Colon (tissue), 2 donors: ENCODE data around the gene C1orf35.

ENCODE experiments used
- FAIRE-seq: peaks from 2 replicates; lab custom pipeline; 2012; peaks lifted over from hg19 to GRCh38; lab: Jason Lieb, UNC
- donor health status: control.
- donor health status: control.

Gene C1orf35

DNA sequence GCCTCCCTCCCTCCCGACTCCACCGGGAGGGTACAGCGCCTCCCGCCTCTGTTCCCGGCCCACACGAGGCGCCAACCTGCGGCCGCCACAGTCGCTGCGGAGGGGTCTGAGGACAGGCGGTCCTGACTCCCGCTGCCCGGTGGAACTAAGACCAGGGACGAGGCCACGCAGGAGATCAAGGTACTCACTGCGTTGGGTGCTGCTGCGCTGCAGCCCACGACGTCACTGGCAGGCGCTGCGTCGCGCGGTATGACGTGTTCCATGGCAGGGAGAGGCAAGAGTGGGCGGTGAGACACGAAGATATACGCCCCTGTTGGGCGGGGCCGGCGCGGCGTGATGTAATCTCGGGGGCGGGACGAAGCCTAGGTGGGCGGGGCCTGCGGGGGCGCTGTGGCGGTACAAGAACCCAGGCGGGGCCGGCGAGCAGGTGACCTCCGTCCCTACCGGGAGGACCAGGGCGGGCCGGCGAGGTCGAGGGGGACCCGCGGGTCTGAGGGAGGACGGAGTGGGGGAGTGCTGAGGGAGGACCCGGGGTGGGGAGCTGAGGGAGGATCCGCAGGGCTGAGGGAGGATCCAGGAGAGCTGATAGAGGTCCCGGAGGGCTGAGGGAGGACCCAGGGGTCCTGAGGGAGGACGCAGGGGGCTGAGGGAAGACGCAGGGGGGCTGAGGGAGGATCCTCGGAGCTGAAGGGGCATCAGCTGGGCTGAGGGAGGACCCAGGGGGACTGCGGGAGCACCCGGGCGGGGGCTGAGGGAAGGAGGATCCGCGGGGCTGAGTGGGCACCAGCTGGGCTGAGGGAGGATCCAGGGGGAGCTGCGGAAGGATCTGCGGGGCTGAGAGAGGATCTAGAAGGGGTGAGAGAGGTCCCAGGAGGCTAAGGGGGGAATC lies 6.2 kb upstream of the C1orf35 start, which contains the start of gene MRPL55:
TSS of gene MRPL55 (minus strand) at position 227 of the 889 bp plus-strand sequence. CDS start 1,039 bp downstream, outside the sequence.
- FAIRE-seq = no peak

DNA sequence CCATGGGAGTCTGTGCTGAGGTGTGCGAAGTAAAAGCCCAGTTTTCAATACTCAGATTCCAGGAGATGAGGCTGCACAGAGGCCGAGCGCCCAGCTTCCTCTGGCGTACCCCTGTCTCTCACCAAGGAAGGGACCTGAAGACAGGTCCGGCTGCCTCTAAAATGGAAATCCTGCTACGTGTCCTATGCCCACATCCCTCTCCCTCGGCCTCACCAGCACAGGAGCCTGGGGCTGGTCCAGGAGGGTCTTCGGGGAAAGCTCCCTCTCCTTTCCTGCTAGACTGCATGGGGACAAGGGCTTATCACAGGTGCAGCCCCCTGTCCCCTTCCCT lies 5.6 kb upstream of the C1orf35 start:
- FAIRE-seq = no peak

DNA sequence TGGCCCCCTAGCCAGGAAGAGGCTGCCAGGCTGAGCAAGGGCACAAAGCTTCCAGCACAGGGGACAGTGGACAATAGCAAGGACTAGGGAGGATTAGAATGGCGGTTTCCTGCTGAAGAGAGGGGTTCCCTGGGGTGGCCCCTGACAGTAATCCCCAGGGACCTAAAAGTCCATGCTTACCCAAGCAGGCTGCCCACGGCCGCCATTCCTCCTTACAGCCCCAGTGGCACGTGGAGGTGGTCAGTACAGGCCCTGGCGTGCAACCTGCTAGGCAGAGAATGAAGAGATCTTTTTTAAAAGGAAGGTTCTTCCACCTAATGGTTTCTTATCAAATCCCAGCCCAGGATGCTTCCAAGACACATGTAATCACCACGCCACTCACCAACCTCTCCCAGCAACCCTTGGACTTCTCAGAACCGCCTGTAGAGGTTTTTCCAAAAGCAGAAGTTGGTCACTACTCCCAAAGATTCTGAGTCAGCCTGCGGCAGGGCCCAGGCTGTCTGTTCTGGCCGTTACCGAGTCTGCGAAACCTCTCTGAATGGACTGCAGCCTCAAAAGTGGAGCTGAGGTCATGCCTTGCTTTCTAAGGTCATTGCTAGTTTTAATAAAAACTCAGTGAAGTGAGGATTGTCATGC lies 5.0 kb upstream of the C1orf35 start:
- FAIRE-seq = no peak

DNA sequence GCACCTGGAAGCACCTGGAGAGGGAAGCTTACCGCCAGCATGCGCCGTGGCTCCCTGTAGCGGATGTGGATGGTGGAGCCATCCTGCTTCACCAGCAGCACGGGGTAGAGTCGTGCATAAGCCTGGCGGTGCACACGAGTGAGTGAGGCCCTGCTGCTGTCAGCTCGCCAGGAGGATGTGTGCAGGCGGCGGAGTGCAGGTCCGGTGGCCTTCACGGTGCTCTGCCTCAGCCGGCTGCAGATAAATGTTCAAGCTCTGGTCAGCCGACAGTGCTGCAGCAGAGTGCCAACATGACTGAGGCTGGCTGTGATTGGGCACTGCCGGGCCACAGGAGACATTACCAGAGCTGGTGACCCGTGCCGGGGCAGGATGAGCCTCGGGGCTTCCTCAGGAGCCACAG lies 4.5 kb upstream of the C1orf35 start:
- FAIRE-seq = no peak

DNA sequence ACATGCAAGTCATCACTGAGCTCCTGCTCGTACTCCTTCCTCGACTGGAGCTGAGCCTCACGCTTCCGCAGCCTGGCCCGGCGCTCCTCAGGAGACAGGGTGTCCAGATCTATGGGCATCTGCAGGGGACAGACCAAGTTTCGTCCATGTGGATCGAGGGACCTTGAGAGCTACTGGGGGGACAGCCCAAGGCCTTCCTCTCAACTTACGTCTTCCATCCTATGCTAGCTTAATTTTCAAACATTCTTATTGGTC lies 3.6 kb upstream of the C1orf35 start:
- no peak for FAIRE-seq

DNA sequence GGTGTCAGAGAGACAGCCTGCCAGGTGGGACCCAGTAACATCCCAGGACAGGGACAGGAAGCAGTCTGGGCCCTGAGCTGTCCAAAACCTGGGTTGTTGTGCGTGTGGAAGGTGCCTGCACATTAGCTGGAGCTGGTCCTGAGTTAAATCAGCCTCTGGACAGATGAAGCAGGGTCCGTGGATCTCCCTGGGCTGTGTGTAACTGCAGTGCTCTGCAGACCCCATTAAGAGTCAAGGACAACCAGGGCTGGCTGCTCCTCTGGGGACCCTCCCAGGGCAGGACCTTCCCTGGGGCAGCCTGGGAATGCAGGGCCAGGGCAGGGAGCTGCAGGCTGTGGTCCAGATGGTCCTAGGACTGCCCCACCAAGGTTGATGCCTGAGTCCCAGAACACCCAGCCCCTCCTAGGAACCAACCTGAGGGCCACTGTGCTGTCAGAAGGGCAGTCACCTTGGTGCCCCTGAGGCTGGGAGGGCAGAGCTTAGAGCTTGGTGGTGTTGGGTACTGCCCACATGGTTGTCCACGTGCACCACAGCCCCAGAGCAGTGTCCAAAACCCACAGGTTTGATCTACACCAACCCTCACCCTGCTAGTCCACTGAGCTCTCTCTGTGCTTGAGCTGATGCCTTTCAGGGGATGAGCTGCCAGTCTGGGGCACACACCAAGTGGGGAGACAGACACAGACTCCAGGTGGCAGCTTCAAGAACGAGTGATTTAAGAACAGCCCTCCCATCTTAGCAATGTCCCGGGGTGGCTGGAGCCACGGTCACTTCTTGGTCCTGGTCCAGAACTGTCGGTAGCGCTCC lies 3.1 kb upstream of the C1orf35 start:
- no peak for FAIRE-seq

DNA sequence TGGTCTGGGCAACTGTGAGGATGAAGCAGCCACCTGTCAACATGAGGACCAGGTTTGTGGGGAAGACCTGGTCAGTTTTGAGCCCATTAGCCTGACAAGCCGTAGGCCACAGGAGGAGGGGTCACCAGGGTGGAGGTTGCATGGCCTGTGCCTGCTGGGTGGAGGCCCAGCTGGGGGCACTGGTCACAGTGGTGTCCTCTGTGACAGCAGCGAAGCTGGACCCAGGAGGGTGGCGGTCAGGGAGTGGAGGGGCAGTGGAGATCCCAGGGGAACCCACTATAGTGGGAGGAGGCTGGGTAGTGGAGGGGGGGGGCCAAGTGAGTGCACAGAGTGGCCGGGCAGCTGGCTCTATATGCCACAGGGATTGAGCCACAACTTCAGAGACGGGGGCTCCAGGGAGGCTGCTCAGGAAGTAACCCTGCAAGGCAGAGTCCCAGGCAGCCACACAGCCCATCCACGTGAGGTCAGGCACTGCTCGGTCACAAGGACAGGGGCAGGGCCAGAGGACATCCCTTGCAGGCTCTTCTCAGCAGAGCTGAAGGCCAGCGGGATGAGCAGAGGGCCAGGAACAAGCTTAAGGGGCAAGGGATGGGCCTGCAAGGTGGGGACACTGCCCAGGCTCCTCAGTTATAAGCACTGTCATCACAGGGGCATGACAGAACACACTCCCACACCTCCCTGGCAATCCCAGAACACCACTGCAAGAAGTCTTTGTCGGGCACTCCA lies 2.3 kb upstream of the C1orf35 start:
- no peak for FAIRE-seq

DNA sequence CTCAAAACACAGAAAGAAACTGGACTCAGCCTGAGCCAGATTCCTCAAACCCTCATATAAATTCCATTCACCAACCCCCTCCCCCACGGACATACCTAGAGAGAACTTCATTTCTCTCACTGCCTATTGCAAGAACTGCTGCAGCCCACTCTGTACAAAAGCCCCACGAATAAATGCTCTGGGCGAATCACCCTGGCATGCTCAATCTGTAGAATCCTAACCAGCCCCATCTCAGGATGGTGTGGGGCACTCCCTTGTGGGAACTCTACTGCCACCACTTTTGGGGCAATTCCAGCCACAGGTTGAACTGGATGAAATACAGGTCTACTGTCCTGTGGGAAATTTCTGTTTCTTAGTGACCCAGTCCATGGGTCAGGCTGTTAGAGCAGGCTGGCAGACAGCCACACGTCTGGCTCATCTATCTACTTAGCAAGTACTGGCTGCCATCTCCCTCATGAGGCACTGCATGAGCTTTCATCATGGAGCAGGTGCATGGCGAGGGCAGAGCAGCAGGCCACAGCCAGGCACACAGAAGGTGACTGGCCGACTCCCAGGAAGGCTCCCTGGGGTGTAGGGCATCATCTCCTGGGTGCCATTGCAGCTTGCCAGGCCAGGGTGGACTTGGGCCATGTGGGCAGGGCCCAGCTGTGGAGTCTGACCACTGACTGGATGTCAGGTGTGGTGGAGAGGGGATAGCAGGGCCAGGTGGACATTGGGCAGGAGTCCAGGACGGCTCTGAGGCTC lies 1.6 kb upstream of the C1orf35 start:
- FAIRE-seq = no peak

DNA sequence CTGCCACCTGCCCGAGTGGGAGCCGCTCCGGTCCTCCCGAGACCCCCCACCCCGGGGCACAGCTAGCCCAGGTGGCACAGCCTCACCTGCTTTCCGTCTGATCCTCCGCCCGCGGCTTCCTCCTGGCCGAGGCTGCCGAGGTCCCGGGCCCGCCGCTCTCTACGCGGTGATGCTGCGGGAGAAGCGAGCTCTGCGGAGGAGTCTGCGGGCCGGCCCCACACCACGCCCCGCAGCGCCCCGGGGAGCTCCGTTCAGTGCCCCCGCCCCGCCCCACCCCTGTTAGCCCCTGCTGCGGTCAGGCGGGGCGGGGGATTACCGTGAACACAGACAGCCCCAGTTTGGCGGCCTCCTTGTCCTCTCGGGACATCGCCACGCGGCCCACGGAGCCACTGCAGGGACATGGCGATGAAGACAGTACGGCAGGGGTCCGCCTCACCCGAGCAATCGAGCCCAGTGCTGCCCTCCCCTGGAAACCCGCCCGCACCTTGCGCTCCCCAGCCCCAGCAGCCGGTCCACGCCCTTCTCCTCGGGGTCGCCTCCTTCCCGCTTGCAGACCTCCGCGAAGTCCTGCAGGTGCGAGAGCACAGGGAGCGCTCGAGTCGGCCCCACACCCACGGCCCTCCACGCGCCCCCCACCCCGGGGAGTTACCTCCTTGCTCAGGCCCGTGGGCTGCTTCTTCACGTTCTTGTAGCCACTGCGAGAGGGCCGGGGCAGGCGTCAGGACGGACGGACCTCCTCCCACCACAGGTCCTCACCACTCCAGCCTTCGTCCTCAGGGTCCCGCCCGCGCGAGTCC lies 933 bp downstream of the C1orf35 start:
- FAIRE-seq = no peak

DNA sequence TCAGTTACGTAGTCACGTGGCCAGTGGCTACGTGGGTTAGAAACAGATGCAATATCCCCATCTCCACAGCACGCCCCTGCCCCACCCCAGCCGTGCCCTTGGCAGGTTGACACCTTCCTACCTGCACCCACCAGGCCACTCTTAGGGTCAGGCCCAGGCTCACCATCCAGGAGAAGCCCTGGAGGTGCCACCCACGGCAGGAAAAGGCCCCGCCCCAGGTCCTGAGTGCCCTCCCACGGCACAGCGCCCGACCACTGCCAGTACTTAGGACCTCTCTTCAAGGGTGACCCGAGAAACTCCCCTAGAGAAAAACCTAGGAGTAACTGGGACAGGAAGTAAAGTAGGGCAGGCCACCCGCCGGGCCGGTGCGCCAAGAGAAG lies 1.5 kb downstream of the C1orf35 start:
- no peak for FAIRE-seq

DNA sequence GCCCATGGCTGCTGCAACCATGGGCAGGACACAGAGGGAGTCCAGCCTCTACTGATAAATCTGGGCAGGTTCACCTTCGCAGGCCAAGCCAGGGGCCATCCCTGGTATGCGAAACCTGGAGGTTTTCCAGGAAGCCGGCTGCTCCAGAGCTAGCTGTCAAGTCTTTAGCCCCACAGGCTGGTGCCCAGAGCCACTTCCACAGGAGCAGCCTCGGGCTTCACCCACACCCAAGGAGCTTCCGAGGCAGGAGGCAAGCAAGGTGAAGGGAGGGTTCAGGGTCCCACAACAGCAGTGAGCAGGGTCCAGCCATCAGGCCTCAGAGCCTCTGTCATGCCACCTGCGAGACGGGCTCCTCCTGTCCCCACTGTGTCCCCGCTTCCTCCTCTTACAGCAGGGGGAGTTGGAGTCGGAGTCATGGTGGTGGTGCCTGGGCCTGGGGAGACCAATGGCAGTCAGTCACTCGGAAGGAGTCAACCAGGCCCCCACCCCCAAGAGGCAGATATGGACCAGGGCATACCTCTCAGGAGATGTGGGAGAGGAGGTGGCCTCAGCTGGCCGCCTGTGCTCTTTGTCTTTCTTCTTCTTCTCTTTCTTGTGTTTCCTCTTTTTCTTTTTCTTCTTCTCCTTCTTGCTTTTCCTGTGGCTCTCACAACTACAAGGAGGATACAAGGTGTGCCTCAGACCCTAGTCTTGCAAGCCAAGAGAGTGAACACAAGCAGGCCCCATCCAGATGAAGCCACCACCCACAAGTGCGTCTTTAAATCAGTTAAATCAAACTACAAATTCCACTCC lies 2.1 kb downstream of the C1orf35 start:
- no peak for FAIRE-seq

DNA sequence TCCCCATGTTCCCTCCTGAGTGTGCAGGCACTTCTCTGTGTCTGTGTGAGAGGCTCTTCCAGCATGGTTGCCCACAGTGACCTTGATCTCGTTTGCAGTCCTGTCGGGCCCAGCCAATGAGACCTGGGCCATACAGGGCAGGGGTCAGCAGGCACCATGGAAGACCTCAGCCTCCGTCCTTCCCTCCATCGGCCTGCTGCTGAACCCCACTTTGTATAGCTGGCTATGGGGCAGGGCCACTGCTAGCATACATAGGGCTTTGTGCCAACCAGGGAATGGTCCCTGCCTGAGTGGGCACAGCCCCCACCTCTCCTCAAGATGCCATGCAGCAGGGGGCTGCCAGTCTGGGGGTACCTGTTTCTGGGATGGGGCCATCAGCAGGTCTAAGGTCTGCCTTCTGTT lies 3.8 kb downstream of the C1orf35 start:
- FAIRE-seq = no peak

DNA sequence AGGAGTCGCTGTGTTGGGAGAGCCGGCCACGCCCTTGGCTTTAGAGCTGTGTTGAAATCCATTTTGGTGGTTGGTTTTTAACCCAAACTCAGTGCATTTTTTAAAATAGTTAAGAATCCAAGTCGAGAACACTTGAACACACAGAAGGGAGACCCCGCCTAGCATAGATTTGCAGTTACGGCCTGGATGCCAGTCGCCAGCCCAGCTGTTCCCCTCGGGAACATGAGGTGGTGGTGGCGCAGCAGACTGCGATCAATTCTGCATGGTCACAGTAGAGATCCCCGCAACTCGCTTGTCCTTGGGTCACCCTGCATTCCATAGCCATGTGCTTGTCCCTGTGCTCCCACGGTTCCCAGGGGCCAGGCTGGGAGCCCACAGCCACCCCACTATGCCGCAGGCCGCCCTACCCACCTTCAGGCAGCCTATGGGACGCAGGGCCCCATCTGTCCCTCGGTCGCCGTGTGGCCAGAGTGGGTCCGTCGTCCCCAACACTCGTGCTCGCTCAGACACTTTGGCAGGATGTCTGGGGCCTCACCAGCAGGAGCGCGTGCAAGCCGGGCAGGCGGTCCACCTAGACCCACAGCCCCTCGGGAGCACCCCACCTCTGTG lies 4.7 kb downstream of the C1orf35 start:
- no peak for FAIRE-seq

DNA sequence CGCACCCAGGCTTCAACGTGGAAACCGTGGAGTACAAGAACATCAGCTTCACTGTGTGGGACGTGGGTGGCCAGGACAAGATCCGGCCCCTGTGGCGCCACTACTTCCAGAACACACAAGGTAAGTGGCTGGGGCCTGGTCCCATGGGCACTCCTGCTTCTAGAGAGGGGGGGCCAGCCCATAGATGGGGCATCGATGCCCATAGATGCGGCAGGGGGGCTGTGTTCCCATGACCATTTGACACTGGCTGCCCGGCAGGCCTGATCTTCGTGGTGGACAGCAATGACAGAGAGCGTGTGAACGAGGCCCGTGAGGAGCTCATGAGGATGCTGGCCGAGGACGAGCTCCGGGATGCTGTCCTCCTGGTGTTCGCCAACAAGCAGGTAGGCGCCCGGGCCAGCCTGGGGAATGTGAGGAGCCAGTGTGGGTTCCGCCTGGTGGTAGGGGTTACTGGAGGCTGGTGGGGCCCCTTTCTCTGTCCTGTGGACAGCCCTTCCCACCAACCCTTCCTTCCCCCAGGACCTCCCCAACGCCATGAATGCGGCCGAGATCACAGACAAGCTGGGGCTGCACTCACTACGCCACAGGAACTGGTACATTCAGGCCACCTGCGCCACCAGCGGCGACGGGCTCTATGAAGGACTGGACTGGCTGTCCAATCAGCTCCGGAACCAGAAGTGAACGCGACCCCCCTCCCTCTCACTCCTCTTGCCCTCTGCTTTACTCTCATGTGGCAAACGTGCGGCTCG lies 5.6 kb downstream of the C1orf35 start:
- FAIRE-seq = no peak

DNA sequence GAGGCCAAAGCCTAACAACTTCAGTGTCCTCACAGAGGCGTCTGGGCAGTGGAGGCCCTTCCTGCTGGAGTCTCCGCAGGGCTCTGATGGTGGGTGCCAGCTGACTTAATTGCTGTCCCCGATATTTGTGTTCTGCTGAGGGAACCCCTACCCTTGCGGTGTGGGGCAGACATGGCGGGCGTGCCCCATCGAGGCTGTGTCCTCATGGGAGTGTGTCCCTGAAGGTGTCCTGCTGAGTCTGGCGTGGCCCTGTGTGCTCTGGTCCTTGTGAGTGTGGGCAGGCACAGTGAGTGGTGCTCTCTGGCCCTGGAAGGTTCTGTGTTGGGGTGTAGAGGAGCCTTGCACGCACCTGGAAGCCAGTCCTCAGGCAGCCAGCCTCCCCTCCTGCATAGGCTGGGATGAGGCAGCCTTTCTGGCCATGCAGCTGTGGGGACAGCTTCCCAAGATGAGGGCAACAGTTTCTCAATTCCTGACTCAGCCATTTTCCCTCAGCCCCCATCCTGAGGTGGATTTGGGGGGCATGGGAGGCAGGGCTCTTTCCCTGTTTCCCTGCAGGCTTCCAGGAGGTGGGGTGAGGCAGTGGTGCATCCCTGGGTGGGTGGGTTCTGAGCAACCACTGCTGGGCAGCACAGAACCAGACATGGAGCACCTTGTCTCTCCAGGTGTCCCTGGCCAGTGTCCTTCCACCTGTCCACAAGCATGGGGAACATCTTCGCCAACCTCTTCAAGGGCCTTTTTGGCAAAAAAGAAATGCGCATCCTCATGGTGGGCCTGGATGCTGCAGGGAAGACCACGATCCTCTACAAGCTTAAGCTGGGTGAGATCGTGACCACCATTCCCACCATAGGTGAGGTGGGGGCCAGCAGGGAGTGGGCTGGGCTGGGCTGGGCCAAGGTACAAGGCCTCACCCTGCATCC lies 6.5 kb downstream of the C1orf35 start:
- no peak for FAIRE-seq

DNA sequence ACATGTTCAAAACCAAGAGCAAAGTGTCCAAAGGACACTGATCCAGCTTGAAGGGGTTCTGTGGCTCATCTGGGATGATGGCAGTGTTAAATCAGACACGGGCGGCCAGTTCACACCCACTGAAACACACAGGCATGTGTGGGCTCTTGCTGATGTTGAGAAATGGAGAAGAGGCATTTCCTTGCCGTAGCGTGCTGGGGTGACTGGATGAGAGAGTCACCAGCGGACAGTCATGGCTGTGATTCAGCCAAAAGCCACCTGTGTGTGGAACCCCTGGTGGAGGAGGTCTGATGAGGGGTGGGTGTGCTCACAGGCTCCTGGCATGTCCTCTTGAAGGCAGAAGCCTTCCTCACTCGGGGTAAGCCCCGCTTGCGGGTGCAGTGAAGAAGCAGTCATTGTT lies 7.2 kb downstream of the C1orf35 start:
- no peak for FAIRE-seq

DNA sequence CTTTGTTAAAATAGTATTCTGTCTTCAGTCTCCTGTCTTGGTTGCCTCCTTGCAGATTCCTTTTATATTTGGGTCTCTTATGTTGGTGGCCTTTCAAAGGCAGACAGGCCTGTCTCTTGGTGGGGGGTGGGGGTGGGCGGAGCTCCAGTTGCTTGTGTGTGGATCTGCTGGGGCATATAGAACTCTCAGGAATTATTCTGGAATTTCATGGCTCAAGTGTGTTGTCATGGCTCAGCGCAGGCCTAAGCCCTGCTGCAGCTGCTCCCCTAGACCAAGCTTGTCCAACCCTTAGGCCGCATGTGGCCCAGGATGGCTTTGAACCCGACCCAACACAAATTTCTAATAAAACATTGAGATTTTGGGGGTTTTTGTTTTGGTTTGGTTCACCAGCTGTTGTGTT lies 8.0 kb downstream of the C1orf35 start:
- FAIRE-seq = no peak

DNA sequence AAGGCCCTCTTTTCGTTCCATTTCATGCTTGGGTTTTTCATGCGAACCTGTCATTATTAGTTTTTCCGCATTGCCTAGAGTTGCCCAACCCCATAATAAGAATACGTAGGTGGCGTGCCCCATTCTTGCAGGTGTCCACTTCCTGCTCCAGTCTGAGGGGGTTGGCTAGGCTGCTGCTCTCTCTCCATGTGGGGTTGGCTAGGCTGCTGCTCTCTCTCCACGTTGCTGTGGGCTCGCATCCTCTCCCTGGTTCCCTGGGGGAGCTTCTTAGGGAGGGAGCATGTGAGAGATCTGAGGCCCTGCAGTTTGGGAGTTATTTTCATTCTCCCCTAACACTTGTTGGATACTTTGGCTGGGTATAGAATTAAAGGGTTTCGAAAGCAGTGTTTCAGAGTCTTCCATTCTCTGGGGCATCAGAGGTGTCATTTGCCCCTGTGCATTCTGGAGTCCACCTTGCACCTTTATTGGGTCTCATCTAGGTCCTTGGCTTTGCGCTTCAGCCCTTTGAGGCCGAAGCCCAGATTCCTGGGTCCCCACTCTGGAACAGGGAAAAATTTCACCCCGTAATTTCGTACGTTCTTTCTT lies 8.6 kb downstream of the C1orf35 start:
- no peak for FAIRE-seq
